Urinary bladder (tissue), 4 donors: ENCODE results near the gene ERG. TPM values are rescaled to one million over a fixed set of nuclear protein-coding genes. Genes with fewer than 3 reads are reported as not detected.

Experiments
- DNase-seq: peaks from one replicate; pipeline ENCODE4 v3.0.0-alpha.2; 2015; ENCODE audit errors: extremely low spot score
- H3K27ac ChIP-seq: one replicate; pipeline ENCODE4 v1.5.1; 2013; ENCODE audit warnings: low read depth, mild to moderate bottlenecking, moderate library complexity
- H3K36me3 ChIP-seq: one replicate; pipeline ENCODE4 v1.6.1; 2013; ENCODE audit warnings: mild to moderate bottlenecking, moderate library complexity; ENCODE audit not compliant: insufficient read depth
- H3K4me1 ChIP-seq: one replicate; pipeline ENCODE4 v1.6.1; 2013; ENCODE audit warnings: mild to moderate bottlenecking, moderate library complexity; ENCODE audit not compliant: insufficient read depth
- H3K4me3 ChIP-seq: one replicate; pipeline ENCODE4 v1.5.1; 2013; ENCODE audit warnings: low read depth, low read length
- WGBS: extraction: QIAGEN DNeasy Blood & Tissue Kit; methylation state at CpG from one replicate; pipeline ENCODE4 v1.1.7; 2013; 5-methylcytosine and 5-hydroxymethylcytosine counted together
- polyA plus RNA-seq: library from polyadenylated mRNA; stranded (reverse); fragments of 200-250 nt; gene quantifications from one replicate; pipeline ENCODE4 v1.2.3, GENCODE V29; 2013
- total RNA-seq: library from RNA; depleted of rRNA; stranded (reverse); fragments of >200 nt; gene quantifications from one replicate; pipeline ENCODE4 v1.2.3, GENCODE V29; 2014
- donor health status: healthy with polysubstance abuse.
- donor health status: healthy.

Gene ERG
- 17.1 TPM for total RNA-seq
- polyA plus RNA-seq, result 13.5 TPM

GRCh38 chr21:38498057-38498833, at the start of gene ERG:
Gene ERG, minus strand, starts transcription at chr21:38498477. Its CDS starts 97 bp downstream, at chr21:38498380.
- no peaks in the 10 kb centered on the region for H3K4me1 ChIP-seq
- H3K4me3 ChIP-seq, result peak within 1 kb of the TSS; percentile 17
- WGBS, result 70% methylated on average over 12 of the region's 12 CpGs
- no peak for DNase-seq
- H3K36me3 ChIP-seq, result no peaks in the 10 kb centered on the region
- no peak within 1 kb of the TSS for H3K27ac ChIP-seq

- no peak overlapping the region for H3K27ac ChIP-seq
- H3K4me1 ChIP-seq, result no peaks in the 10 kb centered on the region
- WGBS, result 69% methylated on average over 2 of the region's 2 CpGs
- no peaks in the 10 kb centered on the region for H3K36me3 ChIP-seq
- no peak for DNase-seq
- H3K4me3 ChIP-seq, result no peak overlapping the region
These were observed 46.4 kb upstream of the ERG start for GRCh38 chr21:38544661-38545060.

GRCh38 chr21:38542263-38542662, 44.0 kb upstream of the ERG start:
- Histone ChIP-seq H3K4me1 (no peaks in the 10 kb centered on the region), H3K27ac (no peak overlapping the region), H3K4me3 (no peak overlapping the region), H3K36me3 (no peaks in the 10 kb centered on the region)
- WGBS, result 26% methylated on average over 4 of the region's 4 CpGs
- no peak for DNase-seq

- no peaks in the 10 kb centered on the region for H3K4me1 ChIP-seq
- H3K36me3 ChIP-seq, result no peaks in the 10 kb centered on the region
- 75% methylated on average over 1 of the region's 1 CpG for whole genome bisulfite sequencing
- H3K27ac ChIP-seq, result no peak overlapping the region
- no peak for DNase-seq
- no peak overlapping the region for H3K4me3 ChIP-seq
These were observed 40.1 kb upstream of the ERG start for GRCh38 chr21:38538353-38538752.

- Histone ChIP-seq H3K4me3 (no peak overlapping the region), H3K36me3 (no peaks in the 10 kb centered on the region), H3K27ac (no peak overlapping the region), H3K4me1 (no peaks in the 10 kb centered on the region)
- no peak for DNase-seq
- WGBS, result 75% methylated on average over 3 of the region's 3 CpGs
These were observed 36.3 kb upstream of the ERG start for GRCh38 chr21:38534591-38534990.

GRCh38 chr21:38533887-38534286, 35.6 kb upstream of the ERG start:
- H3K4me3 ChIP-seq, result no peak overlapping the region
- no peaks in the 10 kb centered on the region for H3K4me1 ChIP-seq
- WGBS, result 54% methylated on average over 2 of the region's 2 CpGs
- H3K36me3 ChIP-seq, result no peaks in the 10 kb centered on the region
- no peak overlapping the region for H3K27ac ChIP-seq
- no peak for DNase-seq

GRCh38 chr21:38531591-38531990, 33.3 kb upstream of the ERG start:
- peak; percentile 29 for DNase-seq
- 36% methylated on average over 5 of the region's 5 CpGs for WGBS
- Histone ChIP-seq H3K4me1 (no peaks in the 10 kb centered on the region), H3K4me3 (no peak overlapping the region), H3K27ac (no peak overlapping the region), H3K36me3 (no peaks in the 10 kb centered on the region)

GRCh38 chr21:38531039-38531541, 32.8 kb upstream of the ERG start:
- no peak overlapping the region for H3K27ac ChIP-seq
- no peak overlapping the region for H3K4me3 ChIP-seq
- no peak for DNase-seq
- H3K36me3 ChIP-seq, result no peaks in the 10 kb centered on the region
- 66% methylated on average over 5 of the region's 5 CpGs for WGBS
- H3K4me1 ChIP-seq, result no peaks in the 10 kb centered on the region

- Histone ChIP-seq H3K4me3 (no peak overlapping the region), H3K27ac (no peak overlapping the region), H3K36me3 (no peaks in the 10 kb centered on the region), H3K4me1 (no peaks in the 10 kb centered on the region)
- WGBS, result 95% methylated on average over 8 of the region's 8 CpGs
- DNase-seq, result no peak
These were observed 29.5 kb upstream of the ERG start for GRCh38 chr21:38527737-38528136.

- H3K36me3 ChIP-seq, result no peaks in the 10 kb centered on the region
- no peak overlapping the region for H3K27ac ChIP-seq
- 77% methylated on average over 9 of the region's 9 CpGs for WGBS
- H3K4me1 ChIP-seq, result no peaks in the 10 kb centered on the region
- no peak overlapping the region for H3K4me3 ChIP-seq
- no peak for DNase-seq
These were observed 27.2 kb upstream of the ERG start for GRCh38 chr21:38525454-38525853.

- WGBS, result 73% methylated on average over 4 of the region's 4 CpGs
- Histone ChIP-seq H3K36me3 (no peaks in the 10 kb centered on the region), H3K4me3 (no peak overlapping the region), H3K27ac (no peak overlapping the region), H3K4me1 (no peaks in the 10 kb centered on the region)
- DNase-seq, result no peak
These were observed 26.2 kb upstream of the ERG start for GRCh38 chr21:38524168-38525153.

GRCh38 chr21:38520511-38520910, 22.2 kb upstream of the ERG start:
- no peaks in the 10 kb centered on the region for H3K36me3 ChIP-seq
- no peak for DNase-seq
- H3K4me3 ChIP-seq, result no peak overlapping the region
- no peaks in the 10 kb centered on the region for H3K4me1 ChIP-seq
- no peak overlapping the region for H3K27ac ChIP-seq
- WGBS, result 85% methylated on average over 9 of the region's 9 CpGs

GRCh38 chr21:38511662-38512243, 13.5 kb upstream of the ERG start:
- WGBS, result 77% methylated on average over 3 of the region's 3 CpGs
- Histone ChIP-seq H3K36me3 (no peaks in the 10 kb centered on the region), H3K4me3 (no peak overlapping the region), H3K4me1 (no peaks in the 10 kb centered on the region), H3K27ac (no peak overlapping the region)
- DNase-seq, result no peak
